ENCODE measurements around the gene KRT35.

The KRT35 gene

GRCh38 chr17:41511716-41512115, 30.8 kb upstream of the KRT35 start:
- Histone ChIP-seq H4K20me1 (ENCODE audit: control insufficient read depth, insufficient read depth, low read depth, low read length) (no peaks in the 10 kb centered on the region), H3K9me2 (replicated peaks; ENCODE audit: control insufficient read depth, low read length) (no peaks in the 10 kb centered on the region), H3K9me3 (ENCODE audit: control insufficient read depth, insufficient read depth, low read length) (no peaks in the 10 kb centered on the region), H3K27me3 (ENCODE audit: control insufficient read depth, low read length) (no peaks in the 10 kb centered on the region), H3K27ac (ENCODE audit: low read depth, low read length) (no peak overlapping the region), H3F3A (ENCODE audit: control insufficient read depth, insufficient read depth) (no peaks in the 10 kb centered on the region), H3K4me3 (ENCODE audit: low read length) (no peak overlapping the region), H3K79me2 (ENCODE audit: control insufficient read depth, low read length) (no peaks in the 10 kb centered on the region), H3K4me1 (ENCODE audit: control insufficient read depth, low read length) (no peaks in the 10 kb centered on the region), H3K36me3 (ENCODE audit: control insufficient read depth, low read length) (no peaks in the 10 kb centered on the region), H3K4me2 (ENCODE audit: low read length) (no peak overlapping the region)
- no peak for TF ChIP-seq CTCF (IDR thresholded peaks at IDR 0.05; ENCODE audit: low read depth, low read length, poor library complexity, severe bottlenecking)
- TF ChIP-seq EZH2phosphoT487 (IDR thresholded peaks at IDR 0.05; ENCODE audit: borderline replicate concordance, low read length): no peak

GRCh38 chr17:41511116-41511515, 30.2 kb upstream of the KRT35 start:
- H3K4me2 ChIP-seq (ENCODE audit: low read length): no peak overlapping the region
- H3K9me3 ChIP-seq (ENCODE audit: control insufficient read depth, insufficient read depth, low read length): no peaks in the 10 kb centered on the region
- H3K36me3 ChIP-seq (ENCODE audit: control insufficient read depth, low read length): no peaks in the 10 kb centered on the region
- TF ChIP-seq EZH2phosphoT487 (IDR thresholded peaks at IDR 0.05; ENCODE audit: borderline replicate concordance, low read length) (no peak), CTCF (IDR thresholded peaks at IDR 0.05; ENCODE audit: low read depth, low read length, poor library complexity, severe bottlenecking) (no peak)
- H3F3A ChIP-seq (ENCODE audit: control insufficient read depth, insufficient read depth): no peaks in the 10 kb centered on the region
- H3K27ac ChIP-seq (ENCODE audit: low read depth, low read length): no peak overlapping the region
- H3K4me3 ChIP-seq (ENCODE audit: low read length): no peak overlapping the region
- no peaks in the 10 kb centered on the region for H4K20me1 ChIP-seq (ENCODE audit: control insufficient read depth, insufficient read depth, low read depth, low read length)
- H3K4me1 ChIP-seq (ENCODE audit: control insufficient read depth, low read length): no peaks in the 10 kb centered on the region
- H3K9me2 ChIP-seq (replicated peaks; ENCODE audit: control insufficient read depth, low read length): no peaks in the 10 kb centered on the region
- H3K27me3 ChIP-seq (ENCODE audit: control insufficient read depth, low read length): no peaks in the 10 kb centered on the region
- H3K79me2 ChIP-seq (ENCODE audit: control insufficient read depth, low read length): no peaks in the 10 kb centered on the region

GRCh38 chr17:41510251-41511065, 29.5 kb upstream of the KRT35 start:
- TF ChIP-seq CTCF (IDR thresholded peaks at IDR 0.05; ENCODE audit: low read depth, low read length, poor library complexity, severe bottlenecking): no peak
- no peak for TF ChIP-seq EZH2phosphoT487 (IDR thresholded peaks at IDR 0.05; ENCODE audit: borderline replicate concordance, low read length)
- Histone ChIP-seq H3K9me2 (replicated peaks; ENCODE audit: control insufficient read depth, low read length) (no peaks in the 10 kb centered on the region), H3K27me3 (ENCODE audit: control insufficient read depth, low read length) (no peaks in the 10 kb centered on the region), H3K79me2 (ENCODE audit: control insufficient read depth, low read length) (no peaks in the 10 kb centered on the region), H4K20me1 (ENCODE audit: control insufficient read depth, insufficient read depth, low read depth, low read length) (no peaks in the 10 kb centered on the region), H3F3A (ENCODE audit: control insufficient read depth, insufficient read depth) (no peaks in the 10 kb centered on the region), H3K4me1 (ENCODE audit: control insufficient read depth, low read length) (no peaks in the 10 kb centered on the region), H3K9me3 (ENCODE audit: control insufficient read depth, insufficient read depth, low read length) (no peaks in the 10 kb centered on the region), H3K4me3 (ENCODE audit: low read length) (no peak overlapping the region), H3K36me3 (ENCODE audit: control insufficient read depth, low read length) (no peaks in the 10 kb centered on the region), H3K27ac (ENCODE audit: low read depth, low read length) (no peak overlapping the region), H3K4me2 (ENCODE audit: low read length) (no peak overlapping the region)

Measured in DOHH2 (cell line).